K562 (cell line): ENCODE data around the gene ZCWPW1. TPM values are rescaled to one million over a fixed set of nuclear protein-coding genes. Genes with fewer than 3 reads are reported as not detected.
A peak's percentile ranks its signal among the peaks of the same experiment; 100 is the strongest.

Source experiments
- ATAC-seq: fragments of 200-7000 bp; cut with Tn5 transposase; 3 replicates; pipeline ENCODE4 v1.9.1; 2020; ENCODE audit warnings: moderate library complexity
- BruUV-seq: library from RNA; stranded (reverse); fragments of 400-500 nt; replicated peaks from 2 replicates; lab custom pipeline; 2021; lab: Mats Ljungman, UMichigan
- CTCF ChIA-PET: fragments of 300-600 bp; formaldehyde crosslinking; extraction: SDS; loops from one replicate; lab custom pipeline; 2021; ENCODE audit warnings: low intra/inter-chr PET ratio; lab: Yijun Ruan, JAX
- POLR2A ChIA-PET: fragments of 300-600, 350-650 bp; sonication (Branson Sonifier 250); formaldehyde crosslinking; extraction: SDS; loops from one replicate; lab custom pipeline; 2021; ENCODE audit warnings: antibody characterized with exemption, inconsistent platforms; lab: Yijun Ruan, JAX
- DNase-seq, 4 experiments: peaks; one replicate each; pipeline versions ENCODE4 v3.0.0 to v3.0.0-alpha.2; 2011 to 2018; ENCODE audit warnings: low spot score in 3 of 4, mixed read lengths in 3 of 4; ENCODE audit errors: extremely low read depth in 1 of 4
- FAIRE-seq: peaks from 2 replicates; lab custom pipeline; 2011; peaks lifted over from hg19 to GRCh38; lab: Jason Lieb, UNC
- H2AFZ ChIP-seq: 2 replicates; pipeline ENCODE4 v1.6.0; 2011; ENCODE audit warnings: low read depth, low read length, control low read depth, inconsistent platforms
- H3K27ac ChIP-seq: fragments of 200-600 bp; 3 replicates; pipeline ENCODE4 v1.8.0; 2011; ENCODE audit warnings: low read depth, mild to moderate bottlenecking, control low read depth, inconsistent platforms, low read length, moderate library complexity, mixed read lengths; ENCODE audit errors: extremely low read depth
- H3K27me3 ChIP-seq, 2 experiments: fragments of 300-600 bp in 1 of 2; 2 replicates in 1 of 2; 3 replicates in 1 of 2; pipeline versions ENCODE4 v1.6.0 to v1.8.0; 2011; ENCODE audit warnings: inconsistent platforms in 2 of 2, low read length in 2 of 2, mild to moderate bottlenecking in 1 of 2, mixed read lengths in 1 of 2, moderate library complexity in 1 of 2; ENCODE audit not compliant: control insufficient read depth in 2 of 2, insufficient read depth in 2 of 2
- H3K36me3 ChIP-seq: fragments of 300-600 bp; 3 replicates; pipeline ENCODE4 v1.8.0; 2011; ENCODE audit warnings: mild to moderate bottlenecking, low read length, inconsistent platforms; ENCODE audit not compliant: control insufficient read depth, insufficient read depth
- H3K4me1 ChIP-seq, 2 experiments: fragments of 200-600 bp in 1 of 2; replicated peaks in 1 of 2; 2 replicates in 1 of 2; 3 replicates in 1 of 2; pipeline versions ENCODE4 v1.5.1 to v1.8.0; 2011; ENCODE audit warnings: inconsistent platforms in 2 of 2, low read length in 2 of 2, mild to moderate bottlenecking in 1 of 2, mixed read lengths in 1 of 2, moderate library complexity in 1 of 2; ENCODE audit not compliant: control insufficient read depth in 2 of 2, insufficient read depth in 2 of 2
- H3K4me2 ChIP-seq: 2 replicates; pipeline ENCODE4 v1.6.1; 2011; ENCODE audit warnings: low read length, control low read depth, inconsistent platforms, mixed read lengths; ENCODE audit not compliant: insufficient read depth
- H3K4me3 ChIP-seq: fragments of 200-600 bp; sonication (generic), shearing (Covaris generic); 2 replicates; pipeline ENCODE4 v1.5.1; 2016; ENCODE audit warnings: control low read depth, inconsistent platforms
- H3K79me2 ChIP-seq: fragments of 200-600 bp; 3 replicates; pipeline ENCODE4 v1.8.0; 2011; ENCODE audit warnings: low read length, inconsistent platforms; ENCODE audit not compliant: control insufficient read depth, insufficient read depth
- H3K9ac ChIP-seq, 2 experiments: 2 replicates each; pipeline versions ENCODE4 v1.6.0 to v1.6.1; 2011; ENCODE audit warnings: low read depth in 2 of 2, low read length in 2 of 2, control low read depth in 1 of 2, inconsistent platforms in 1 of 2, mild to moderate bottlenecking in 1 of 2, mixed read lengths in 1 of 2; ENCODE audit not compliant: insufficient read depth in 1 of 2
- H3K9me1 ChIP-seq: one replicate; pipeline ENCODE4 v1.6.0; 2011; ENCODE audit warnings: inconsistent platforms, mild to moderate bottlenecking, low read length, moderate library complexity; ENCODE audit not compliant: control insufficient read depth, insufficient read depth
- H3K9me3 ChIP-seq: replicated peaks from 2 replicates; pipeline ENCODE4 v1.5.1; 2011; ENCODE audit warnings: low read depth, low read length, inconsistent platforms; ENCODE audit not compliant: control insufficient read depth, insufficient read depth
- H4K20me1 ChIP-seq: replicated peaks from 2 replicates; pipeline ENCODE4 v1.6.1; 2011; ENCODE audit warnings: low read length, inconsistent platforms, mixed read lengths; ENCODE audit not compliant: control insufficient read depth, insufficient read depth
- CBFA2T3 ChIP-seq: fragments of 450-650 bp; IDR thresholded peaks from 2 replicates; pipeline ENCODE4 v1.6.1; 2017
- CC2D1A ChIP-seq: fragments of 450-650 bp; IDR thresholded peaks from 2 replicates; pipeline ENCODE4 v1.6.1; 2017; ENCODE audit warnings: mild to moderate bottlenecking
- HNRNPK ChIP-seq: fragments of 200-400 bp; formaldehyde crosslinking; IDR thresholded peaks from one replicate; pipeline ENCODE4 v1.6.1; 2018; ENCODE audit warnings: mild to moderate bottlenecking, low read depth, low read length; ENCODE audit not compliant: poor library complexity, severe bottlenecking
- WGBS: fragments of 100-300 bp; shearing (Covaris generic); methylation state at CpG from one replicate; pipeline ENCODE4 v1.1.6; 2016; ENCODE audit warnings: low coverage, mixed read lengths; ENCODE audit not compliant: insufficient coverage; ENCODE audit errors: missing lambda C conversion rate; 5-methylcytosine and 5-hydroxymethylcytosine counted together
- in situ Hi-C: fragments of 300-500 bp; cut with MboI; formaldehyde crosslinking; loops from 4 replicates; pipeline ENCODE4 v1.15.0; 2018; ENCODE audit warnings: inconsistent platforms, mixed read lengths
- intact Hi-C: fragments of 100-400 bp; cut with micrococcal nuclease; formaldehyde crosslinking; loops from 2 replicates; pipeline ENCODE4 v1.14.2; 2022
- polyA plus RNA-seq, 8 experiments: library from polyadenylated mRNA; depleted of rRNA in 4 of 8; stranded (reverse) in 5 of 8; unstranded in 3 of 8; fragments of >200 nt; fragmentation: Nextera tagmentation in 2 of 8; fragmentation: Illumina TruSeq in 1 of 8; extraction: Ambion mirVana in 2 of 8; extraction: Trizol in 1 of 8; gene quantifications; 2 replicates each; pipeline versions ENCODE4 v1.2.1 to v1.2.3, GENCODE V29; 2011 to 2014; ENCODE audit warnings: inconsistent platforms in 1 of 8, missing spikeins in 1 of 8
- total RNA-seq, 7 experiments: library from RNA; depleted of rRNA in 6 of 7; stranded (reverse); fragments of >200 nt in 6 of 7; fragmentation: Illumina TruSeq in 2 of 7; extraction: Trizol in 2 of 7; gene quantifications; 2 replicates each; pipeline versions ENCODE4 v1.2.1 to v1.2.3, GENCODE V29; 2011 to 2021; ENCODE audit warnings: low replicate concordance in 1 of 7

The ZCWPW1 gene
- total and polyA plus RNA-seq, 9 of the 15 experiments (the other 6 are each of a cell fraction or from before 2014, with no cell fraction given) = 0.18 to 1.7 (median 1.2) TPM

GRCh38 chr7:100419660-100420226, 8.8 kb downstream of the ZCWPW1 start:
- BruUV-seq = no TSS peak

GRCh38 chr7:100418930-100419659, 9.4 kb downstream of the ZCWPW1 start:
- Histone ChIP-seq H4K20me1 (no peaks in the 10 kb centered on the region), H3K4me3 (no peak overlapping the region), H2AFZ (no peak overlapping the region), H3K9ac (no peak overlapping the region), H3K36me3 (no peaks in the 10 kb centered on the region), H3K27me3 (no peaks in the 10 kb centered on the region), H3K9me3 (no peaks in the 10 kb centered on the region), H3K27ac (no peak overlapping the region), H3K4me2 (no peak overlapping the region), H3K4me1 (no peaks in the 10 kb centered on the region), H3K79me2 (no peaks in the 10 kb centered on the region), H3K9me1 (no peaks in the 10 kb centered on the region)
- WGBS = 43% methylated on average over 1 of the region's 1 CpG
- intact Hi-C loops (no loop called here), in situ Hi-C loops (no loop called here)
- peak; percentile 23 for FAIRE-seq
- no TSS peak for BruUV-seq
- POLR2A ChIA-PET = interaction anchor here (3.5 kb wide), 1 partner anchor 10 kb away, joined by 25 read pairs; the partner anchor contains the start of genes MEPCE and ZCWPW1
- CTCF ChIA-PET = interaction anchor here (0.6 kb wide), 1 partner anchor 897 kb away, joined by 4 read pairs; no protein-coding TSS in a partner anchor
- no peak for TF ChIP-seq CC2D1A
- ATAC-seq = peak; percentile 72
- no peak for DNase-seq

More at GRCh38 chr7:100419660-100420226, 8.8 kb downstream of the ZCWPW1 start:
- in situ Hi-C loops = no loop called here
- POLR2A ChIA-PET = interaction anchor here (3.5 kb wide), 1 partner anchor 9 kb away, joined by 25 read pairs; the partner anchor contains the start of genes MEPCE and ZCWPW1
- H2AFZ ChIP-seq = no peak overlapping the region
- H4K20me1 ChIP-seq = no peaks in the 10 kb centered on the region
- H3K9me1 ChIP-seq = no peaks in the 10 kb centered on the region
- TF ChIP-seq CBFA2T3 = peak; percentile 63
- TF ChIP-seq HNRNPK = no peak
- TF ChIP-seq, all 486 proteins: peak for 1
- no peak overlapping the region for H3K4me2 ChIP-seq
- CTCF ChIA-PET = no interaction called here
- no peaks in the 10 kb centered on the region for H3K79me2 ChIP-seq
- no peaks in the 10 kb centered on the region for H3K36me3 ChIP-seq
- H3K27ac ChIP-seq = no peak overlapping the region
- no peak overlapping the region for H3K4me3 ChIP-seq
- no peak overlapping the region for H3K9ac ChIP-seq
- no peak for FAIRE-seq
- no peaks in the 10 kb centered on the region for H3K4me1 ChIP-seq
- DNase-seq = no peak
- peak; percentile 31; the same call in 1 of the 3 replicates for ATAC-seq
- H3K9me3 ChIP-seq = no peaks in the 10 kb centered on the region
- WGBS = 38% methylated on average over 1 of the region's 1 CpG
- intact Hi-C loops = no loop called here
- no peaks in the 10 kb centered on the region for H3K27me3 ChIP-seq
